Stimulated activated CD4-positive, alpha-beta T cell treated with anti-CD3 and anti-CD28 coated beads, Interleukin-4, amount 100 ng/mL, for 48 hours (primary cell): ENCODE data around the gene TTC36.
"Not testable (repeated sequence)": the region's sequence is repeated elsewhere in the genome, so short reads cannot be mapped to it uniquely, and the experiment has no call there.

Experiments
- DNase-seq, 2 donors: peaks; one replicate each; pipeline ENCODE4 v3.0.0-alpha.2; 2020; ENCODE audit warnings: low read depth in 2 of 2

Gene TTC36

DNA sequence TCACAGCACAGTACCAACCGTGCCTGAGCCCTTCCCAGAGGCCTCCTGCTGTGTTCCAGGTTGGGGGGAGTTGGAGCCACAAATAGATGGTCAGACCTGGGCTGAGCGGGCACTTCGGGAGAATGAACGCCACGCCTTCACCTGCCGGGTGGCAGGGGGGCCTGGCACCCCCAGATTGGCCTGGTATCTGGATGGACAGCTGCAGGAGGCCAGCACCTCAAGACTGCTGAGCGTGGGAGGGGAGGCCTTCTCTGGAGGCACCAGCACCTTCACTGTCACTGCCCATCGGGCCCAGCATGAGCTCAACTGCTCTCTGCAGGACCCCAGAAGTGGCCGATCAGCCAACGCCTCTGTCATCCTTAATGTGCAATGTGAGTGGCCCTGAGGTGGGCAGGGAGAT lies 4.8 kb downstream of the TTC36 start:
- DNase-seq: no peak

DNA sequence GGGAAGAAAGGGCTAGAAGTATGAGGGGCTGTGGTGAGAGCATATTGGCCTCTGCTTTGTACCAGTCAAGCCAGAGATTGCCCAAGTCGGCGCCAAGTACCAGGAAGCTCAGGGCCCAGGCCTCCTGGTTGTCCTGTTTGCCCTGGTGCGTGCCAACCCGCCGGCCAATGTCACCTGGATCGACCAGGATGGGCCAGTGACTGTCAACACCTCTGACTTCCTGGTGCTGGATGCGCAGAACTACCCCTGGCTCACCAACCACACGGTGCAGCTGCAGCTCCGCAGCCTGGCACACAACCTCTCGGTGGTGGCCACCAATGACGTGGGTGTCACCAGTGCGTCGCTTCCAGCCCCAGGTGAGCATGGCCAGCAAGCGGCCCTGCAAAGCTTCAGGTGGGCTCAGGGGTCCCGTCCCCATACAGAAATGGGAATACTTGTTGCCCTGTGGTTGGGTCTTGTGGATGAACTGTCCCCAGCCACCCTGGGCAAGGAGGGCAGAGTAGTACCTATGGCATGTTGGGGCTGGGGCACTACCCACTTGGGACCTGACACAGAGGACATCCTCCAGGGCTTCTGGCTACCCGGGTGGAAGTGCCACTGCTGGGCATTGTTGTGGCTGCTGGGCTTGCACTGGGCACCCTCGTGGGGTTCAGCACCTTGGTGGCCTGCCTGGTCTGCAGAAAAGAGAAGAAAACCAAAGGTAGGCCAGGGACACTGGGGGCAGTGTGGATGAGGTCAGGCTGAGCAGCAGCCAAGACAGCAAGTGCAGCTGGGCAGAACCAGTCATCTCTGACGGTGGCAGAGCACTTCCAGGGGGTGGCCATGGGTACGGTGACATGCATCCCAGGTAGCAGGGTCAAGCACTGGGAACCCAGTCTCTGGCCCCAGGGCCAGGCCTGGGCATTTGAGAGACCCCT lies 5.8 kb downstream of the TTC36 start:
- DNase-seq: no peak

GRCh38 chr11:118533769-118534729 lies 6.8 kb downstream of the TTC36 start:
- DNase-seq: no peak

DNA sequence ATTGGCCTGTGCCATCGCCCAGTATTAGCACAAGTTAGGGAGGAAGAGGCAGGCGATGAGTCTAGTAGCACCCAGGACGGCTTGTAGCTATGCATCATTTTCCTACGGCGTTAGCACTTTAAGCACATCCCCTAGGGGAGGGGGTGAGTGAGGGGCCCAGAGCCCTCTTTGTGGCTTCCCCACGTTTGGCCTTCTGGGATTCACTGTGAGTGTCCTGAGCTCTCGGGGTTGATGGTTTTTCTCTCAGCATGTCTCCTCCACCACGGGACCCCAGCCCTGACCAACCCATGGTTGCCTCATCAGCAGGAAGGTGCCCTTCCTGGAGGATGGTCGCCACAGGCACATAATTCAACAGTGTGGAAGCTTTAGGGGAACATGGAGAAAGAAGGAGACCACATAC lies 8.0 kb downstream of the TTC36 start:
- DNase-seq: no peak

GRCh38 chr11:118536726-118537125 lies 9.5 kb downstream of the TTC36 start:
- DNase-seq: no peak

- no peak for DNase-seq
Observed at GRCh38 chr11:118537409-118537980, 10.2 kb downstream of the TTC36 start.

- DNase-seq: no peak
Observed at GRCh38 chr11:118544010-118544646, 16.9 kb downstream of the TTC36 start.

- no peak for DNase-seq
Observed at GRCh38 chr11:118544647-118545010, 17.4 kb downstream of the TTC36 start.

GRCh38 chr11:118545533-118545932 lies 18.3 kb downstream of the TTC36 start:
- DNase-seq: no peak

- DNase-seq: no peak
Observed at GRCh38 chr11:118547132-118547531, 19.9 kb downstream of the TTC36 start.

GRCh38 chr11:118552341-118552740 lies 25.1 kb downstream of the TTC36 start:
- no peak for DNase-seq

GRCh38 chr11:118560806-118561205 lies 33.5 kb downstream of the TTC36 start:
- no peak for DNase-seq

GRCh38 chr11:118565051-118565450 lies 37.8 kb downstream of the TTC36 start:
- DNase-seq: no peak

- DNase-seq: no peak
Observed at GRCh38 chr11:118569670-118570069, 42.4 kb downstream of the TTC36 start.

DNA sequence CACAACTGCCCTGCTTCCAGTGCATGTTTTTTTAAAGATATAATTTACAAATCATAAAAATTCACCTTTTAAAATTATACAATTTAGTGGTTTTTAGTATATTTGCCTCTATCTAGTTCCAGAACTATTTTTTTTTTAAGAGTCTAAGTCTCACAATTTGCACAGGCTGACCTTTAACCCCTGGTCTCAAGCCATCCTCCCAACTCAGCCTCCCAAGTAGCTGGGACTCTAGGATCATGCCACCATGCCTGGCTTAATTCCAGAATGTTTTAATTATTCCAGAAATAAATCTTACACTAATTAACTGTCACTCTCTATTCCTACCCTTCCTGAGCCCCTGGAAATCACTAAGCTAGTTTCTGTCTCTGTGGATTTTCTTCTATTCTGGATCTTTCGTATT lies 43.5 kb downstream of the TTC36 start:
- DNase-seq: no peak

DNA sequence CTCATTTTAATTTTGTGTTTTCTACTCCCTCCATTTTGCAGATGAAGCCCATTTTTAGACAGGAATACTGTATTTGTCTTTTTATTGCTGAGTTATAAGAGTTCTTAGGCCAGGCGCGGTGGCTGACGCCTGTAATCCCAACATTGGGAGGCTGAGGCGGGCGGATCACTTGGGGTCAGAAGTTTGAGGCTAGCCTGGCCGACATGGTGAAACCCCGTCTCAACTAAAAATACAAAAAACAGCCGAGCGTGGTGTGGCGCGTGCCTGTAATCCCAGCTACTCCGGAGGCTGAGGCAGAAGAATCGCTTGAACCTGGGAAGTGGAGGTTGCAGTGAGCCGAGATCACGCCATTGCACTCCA lies 44.4 kb downstream of the TTC36 start:
- peak in 1 of 2 donors; percentile 4 for DNase-seq

DNA sequence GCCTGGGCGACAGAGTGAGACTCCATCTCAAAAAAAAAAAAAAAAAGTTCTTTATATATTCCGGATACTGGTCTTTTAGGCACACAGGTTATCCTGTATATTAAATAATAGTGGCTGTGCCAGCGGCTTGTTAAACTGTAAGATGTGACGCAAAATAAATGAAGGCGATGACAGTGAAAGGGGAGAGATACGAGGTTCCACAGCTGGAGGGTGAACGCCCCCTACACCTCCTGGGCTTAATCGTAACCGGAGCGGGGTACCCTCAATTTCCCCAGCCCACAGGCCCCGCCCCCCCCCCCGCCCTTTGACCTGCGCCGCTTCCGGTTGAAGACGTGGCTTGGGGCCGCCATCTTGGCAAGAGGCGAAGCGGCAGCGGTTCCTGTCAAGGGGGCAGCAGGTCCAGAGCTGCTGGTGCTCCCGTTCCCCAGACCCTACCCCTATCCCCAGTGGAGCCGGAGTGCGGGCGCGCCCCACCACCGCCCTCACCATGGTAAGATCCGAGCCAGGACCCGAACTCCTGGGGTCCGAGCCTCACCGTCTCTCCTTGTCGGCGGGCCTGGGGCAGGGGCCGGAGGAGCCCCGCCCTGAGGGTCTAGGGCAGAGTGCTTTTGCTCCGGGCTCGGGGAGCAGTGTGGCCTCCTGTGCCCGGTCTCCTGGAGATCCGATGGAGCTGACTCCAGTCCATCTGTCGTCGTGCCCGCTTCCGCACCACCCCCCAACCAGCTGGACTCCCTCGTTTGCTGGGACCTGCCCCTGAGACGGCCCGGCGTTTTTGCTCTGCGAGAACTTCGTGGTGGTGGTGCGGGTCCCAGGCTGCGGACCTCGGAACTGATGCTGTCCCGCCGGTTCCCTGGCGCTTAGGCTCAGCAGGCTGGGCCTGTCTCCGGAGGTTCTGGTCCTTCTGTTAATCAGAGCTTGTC lies 45.0 kb downstream of the TTC36 start, which contains the start of gene ARCN1:
ARCN1 (plus strand) TSS at position 349 of the 920 bp plus-strand sequence; CDS start at position 488, 139 bp downstream.
- peak; percentile 70 to 74 for DNase-seq

GRCh38 chr11:118572981-118573550 lies 45.8 kb downstream of the TTC36 start:
- DNase-seq: peak; percentile 2 to 5

GRCh38 chr11:118574636-118575035 lies 47.4 kb downstream of the TTC36 start:
- DNase-seq: no peak

GRCh38 chr11:118577995-118578394 lies 50.7 kb downstream of the TTC36 start:
- DNase-seq: not testable (repeated sequence)
